HepG2 (cell line): ENCODE results near the gene GNPAT. TPM values are rescaled to one million over a fixed set of nuclear protein-coding genes. Genes with fewer than 3 reads are reported as not detected.

Experiments
- ATAC-seq: fragments of 200-7000 bp; cut with Tn5 transposase; 3 replicates; pipeline ENCODE4 v1.9.1; 2020; ENCODE audit warnings: mild to moderate bottlenecking, moderate library complexity
- BruUV-seq: library from RNA; stranded (reverse); fragments of 400-500 nt; replicated peaks from 2 replicates; lab custom pipeline; 2021; lab: Mats Ljungman, UMichigan
- CTCF ChIA-PET: fragments of 300-600 bp; formaldehyde crosslinking; extraction: SDS; loops from one replicate; lab custom pipeline; 2021; ENCODE audit warnings: low total read pairs, inconsistent platforms, low intra/inter-chr PET ratio; lab: Yijun Ruan, JAX
- POLR2A ChIA-PET: fragments of 350-600 bp; sonication (Branson Sonifier 250); formaldehyde crosslinking; loops from one replicate; lab custom pipeline; 2020; ENCODE audit warnings: antibody characterized with exemption, inconsistent platforms; lab: Yijun Ruan, JAX
- DNase-seq: peaks from one replicate; pipeline ENCODE4 v3.0.0-alpha.2; 2015; ENCODE audit warnings: low spot score
- FAIRE-seq: peaks from 3 replicates; lab custom pipeline; 2011; peaks lifted over from hg19 to GRCh38; lab: Jason Lieb, UNC
- H2AFZ ChIP-seq: one replicate; pipeline ENCODE4 v1.6.1; 2011; ENCODE audit warnings: low read length, inconsistent platforms
- H3K27ac ChIP-seq: fragments of 300-600 bp; 3 replicates; pipeline ENCODE4 v1.8.0; 2011; ENCODE audit warnings: mixed run types, mild to moderate bottlenecking, mixed read lengths, low read length, inconsistent platforms; ENCODE audit not compliant: insufficient read depth; ENCODE audit errors: extremely low read length
- H3K27me3 ChIP-seq, 2 experiments: fragments of 200-600 bp in 1 of 2; 2 replicates in 1 of 2; 3 replicates in 1 of 2; pipeline versions ENCODE4 v1.6.0 to v1.8.0; 2011; ENCODE audit warnings: low read length in 2 of 2, mild to moderate bottlenecking in 2 of 2, moderate library complexity in 2 of 2, inconsistent platforms in 1 of 2; ENCODE audit not compliant: insufficient read depth in 2 of 2, control insufficient read depth in 1 of 2
- H3K36me3 ChIP-seq, 2 experiments: fragments of 200-600 bp in 1 of 2; replicated peaks in 1 of 2; 2 replicates in 1 of 2; 3 replicates in 1 of 2; pipeline versions ENCODE4 v1.5.1 to v1.8.0; 2011; ENCODE audit warnings: low read length in 2 of 2, inconsistent platforms in 1 of 2; ENCODE audit not compliant: insufficient read depth in 2 of 2, control insufficient read depth in 1 of 2
- H3K4me1 ChIP-seq: 2 replicates; pipeline ENCODE4 v1.5.1; 2012; ENCODE audit warnings: low read length, inconsistent platforms; ENCODE audit not compliant: insufficient read depth
- H3K4me2 ChIP-seq: 2 replicates; pipeline ENCODE4 v1.6.0; 2011; ENCODE audit warnings: low read depth, low read length, inconsistent platforms
- H3K4me3 ChIP-seq, 3 experiments: fragments of 200-600 bp in 1 of 3; sonication (generic), shearing (Covaris generic) in 1 of 3; replicated peaks in 1 of 3; 2 replicates each; pipeline ENCODE4 v1.5.1; 2011 to 2016; ENCODE audit warnings: low read length in 3 of 3, inconsistent platforms in 2 of 3, low read depth in 2 of 3, mild to moderate bottlenecking in 2 of 3, control low read depth in 1 of 3, mixed read lengths in 1 of 3; ENCODE audit not compliant: insufficient read depth in 1 of 3
- H3K79me2 ChIP-seq: one replicate; pipeline ENCODE4 v1.6.1; 2011; ENCODE audit warnings: low read length, inconsistent platforms; ENCODE audit not compliant: insufficient read depth
- H3K9ac ChIP-seq: 2 replicates; pipeline ENCODE4 v1.6.0; 2011; ENCODE audit warnings: mild to moderate bottlenecking, low read depth, low read length, inconsistent platforms; ENCODE audit not compliant: insufficient read depth
- H3K9me3 ChIP-seq: 2 replicates; pipeline ENCODE4 v1.5.1; 2012; ENCODE audit warnings: mild to moderate bottlenecking, low read length
- H4K20me1 ChIP-seq: 2 replicates; pipeline ENCODE4 v1.6.0; 2011; ENCODE audit warnings: inconsistent platforms, mild to moderate bottlenecking, low read length, moderate library complexity; ENCODE audit not compliant: insufficient read depth
- KAT8 ChIP-seq: IDR thresholded peaks from 2 replicates; pipeline ENCODE4 v1.6.1; 2016; ENCODE audit warnings: missing genetic modification reagents, missing compliant biosample characterization
- SATB2 ChIP-seq: sonication (generic); formaldehyde crosslinking; IDR thresholded peaks from 2 replicates; pipeline ENCODE4 v1.5.0; 2020; ENCODE audit warnings: missing genetic modification reagents
- SP2 ChIP-seq: sonication (generic); formaldehyde crosslinking; IDR thresholded peaks from 2 replicates; pipeline ENCODE4 v1.5.1; 2020; ENCODE audit warnings: mild to moderate bottlenecking, missing genetic modification reagents
- SYNCRIP ChIP-seq: fragments of 200-400 bp; formaldehyde crosslinking; IDR thresholded peaks from 2 replicates; pipeline ENCODE4 v1.6.1; 2018; ENCODE audit warnings: mild to moderate bottlenecking, low read depth, low read length; ENCODE audit not compliant: insufficient read depth
- TBX3 ChIP-seq: fragments of 450-650 bp; IDR thresholded peaks from 2 replicates; pipeline ENCODE4 v1.6.1; 2017; ENCODE audit warnings: antibody characterized with exemption, mild to moderate bottlenecking, inconsistent platforms, borderline replicate concordance
- TFAP4 ChIP-seq: sonication (generic); IDR thresholded peaks from 2 replicates; pipeline ENCODE4 v1.6.1; 2016; ENCODE audit warnings: low read depth, borderline replicate concordance
- TFDP2 ChIP-seq: sonication (generic); formaldehyde crosslinking; IDR thresholded peaks from 2 replicates; pipeline ENCODE4 v1.4.0; 2020; ENCODE audit warnings: missing genetic modification reagents
- ZNF3 ChIP-seq: IDR thresholded peaks from 2 replicates; pipeline ENCODE4 v1.7.0; 2017; ENCODE audit warnings: inconsistent platforms
- WGBS: methylation state at CpG from one replicate; pipeline ENCODE4 v1.1.6; 2017; ENCODE audit warnings: low lambda C conversion rate; 5-methylcytosine and 5-hydroxymethylcytosine counted together
- in situ Hi-C: cut with HindIII; loops from 2 replicates; pipeline ENCODE4 v1.10.0; 2017; ENCODE audit warnings: low pct_unique_long_range_greater_than_20kb; ENCODE audit not compliant: extremely low pct_ligation_motif_present
- intact Hi-C: fragments of 100-400 bp; cut with micrococcal nuclease; formaldehyde crosslinking; loops from one replicate; pipeline ENCODE4 v1.10.0; 2022; ENCODE audit not compliant: unreplicated experiment
- polyA plus RNA-seq, 8 experiments: library from polyadenylated mRNA; depleted of rRNA in 3 of 8; stranded (reverse) in 7 of 8; unstranded in 1 of 8; fragments of >200 nt; fragmentation: Illumina TruSeq in 4 of 8; extraction: Trizol in 4 of 8; gene quantifications; 2 replicates each; pipeline versions ENCODE4 v1.2.1 to v1.2.3, GENCODE V29; 2011 to 2016; ENCODE audit warnings: low read depth in 4 of 8, missing spikeins in 1 of 8, mixed read lengths in 1 of 8; ENCODE audit not compliant: insufficient read depth in 1 of 8
- total RNA-seq, 5 experiments: library from RNA; depleted of rRNA; stranded (reverse); fragments of >200 nt; fragmentation: Illumina TruSeq; extraction: Trizol; gene quantifications; 2 replicates each; pipeline ENCODE4 v1.2.3, GENCODE V29; 2016; ENCODE audit warnings: low read depth in 1 of 5

The GNPAT gene
- total and polyA plus RNA-seq, 2 of the 13 experiments (the other 11 are each of a cell fraction or from before 2014, with no cell fraction given): 58.3 to 114 TPM

- H4K20me1 ChIP-seq: no peaks in the 10 kb centered on the region
- ATAC-seq (no peak), DNase-seq (no peak)
- 38% methylated on average over 3 of the region's 3 CpGs for WGBS
- H3K36me3 ChIP-seq: no peaks in the 10 kb centered on the region
- no peaks in the 10 kb centered on the region for H3K79me2 ChIP-seq
- peaks cover 0 to 10% of the 10 kb centered on the region in 2 experiments; a peak in 2 of 5 replicates for H3K27me3 ChIP-seq
- H3K27ac ChIP-seq: no peak overlapping the region
- TF ChIP-seq ZNF3 (CRISPR knock-in tag): no peak
- no peak for TF ChIP-seq TFAP4
- TF ChIP-seq TFDP2 (CRISPR knock-in tag): no peak
- no peak for TF ChIP-seq TBX3
- TF ChIP-seq KAT8 (CRISPR knock-in tag): no peak
- no peak for TF ChIP-seq SATB2
- no peak for TF ChIP-seq SYNCRIP
- no peak for TF ChIP-seq SP2 (CRISPR knock-in tag)
- TF ChIP-seq, all 625 proteins: peak for 0
- no peak for FAIRE-seq
- BruUV-seq: no TSS peak
- Histone ChIP-seq H3K9me3 (no peaks in the 10 kb centered on the region), H3K4me3 (no peak overlapping the region), H3K4me2 (no peak overlapping the region), H3K4me1 (peaks cover 39% of the 10 kb centered on the region), H2AFZ (no peak overlapping the region), H3K9ac (no peak overlapping the region)
- intact Hi-C loops (no loop called here), in situ Hi-C loops (loop anchor here (25.0 kb wide), 2 partner anchors 420 to 570 kb away; partner anchors contain the start of gene COG2)
- ChIA-PET CTCF (no interaction called here), POLR2A (no interaction called here)
These were observed 33.6 kb upstream of the GNPAT start for GRCh38 chr1:231207437-231207836.
